Activated CD4-positive, alpha-beta T cell treated with anti-CD3 and anti-CD28 coated beads for 48 hours (primary cell): ENCODE data around the gene UBXN4.

Experiments
- DNase-seq: peaks from one replicate; pipeline ENCODE4 v3.0.0-alpha.2; 2020

UBXN4 gene

DNA sequence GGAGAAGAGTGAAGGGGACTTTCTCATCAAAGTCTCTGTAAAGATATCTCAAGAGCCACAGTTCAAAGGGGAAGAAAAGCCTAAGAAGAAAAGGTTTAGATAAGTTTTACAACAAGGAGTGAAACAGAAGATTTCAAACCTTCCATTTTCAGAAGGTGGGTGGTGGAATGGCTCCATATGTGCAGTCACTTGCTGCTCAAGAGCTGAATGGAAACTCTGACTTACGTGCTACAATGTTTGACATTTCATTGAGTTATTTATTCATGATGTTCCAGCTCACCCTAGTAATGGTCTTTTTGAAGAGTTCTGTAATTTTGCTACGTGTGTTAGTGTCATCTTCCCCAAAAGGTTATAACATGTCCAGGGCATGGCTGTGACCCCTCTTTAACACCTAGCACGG lies 73.6 kb downstream of the UBXN4 start:
- DNase-seq = peak; percentile 30

DNA sequence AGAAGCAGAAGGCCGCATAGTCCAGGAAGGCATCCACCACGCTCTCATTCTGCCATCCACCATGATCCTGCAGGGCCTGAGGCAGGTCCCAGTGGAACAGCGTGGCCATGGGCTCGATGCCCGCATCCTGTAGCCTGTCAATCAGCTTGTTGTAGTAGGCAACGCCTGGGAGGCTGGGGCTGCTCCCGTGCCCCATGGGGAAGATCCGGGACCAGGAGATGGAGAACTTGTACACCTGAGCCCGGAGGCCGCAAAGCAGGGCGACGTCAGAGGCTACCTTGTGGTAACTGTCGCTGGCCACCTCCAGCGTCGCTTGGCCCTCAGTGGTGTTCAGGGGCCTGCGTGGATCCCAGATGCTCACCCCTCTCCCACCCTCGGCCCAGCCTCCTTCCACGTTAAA lies 75.8 kb downstream of the UBXN4 start:
- no peak for DNase-seq

GRCh38 chr2:135817951-135818350 lies 76.3 kb downstream of the UBXN4 start:
- no peak for DNase-seq

DNA sequence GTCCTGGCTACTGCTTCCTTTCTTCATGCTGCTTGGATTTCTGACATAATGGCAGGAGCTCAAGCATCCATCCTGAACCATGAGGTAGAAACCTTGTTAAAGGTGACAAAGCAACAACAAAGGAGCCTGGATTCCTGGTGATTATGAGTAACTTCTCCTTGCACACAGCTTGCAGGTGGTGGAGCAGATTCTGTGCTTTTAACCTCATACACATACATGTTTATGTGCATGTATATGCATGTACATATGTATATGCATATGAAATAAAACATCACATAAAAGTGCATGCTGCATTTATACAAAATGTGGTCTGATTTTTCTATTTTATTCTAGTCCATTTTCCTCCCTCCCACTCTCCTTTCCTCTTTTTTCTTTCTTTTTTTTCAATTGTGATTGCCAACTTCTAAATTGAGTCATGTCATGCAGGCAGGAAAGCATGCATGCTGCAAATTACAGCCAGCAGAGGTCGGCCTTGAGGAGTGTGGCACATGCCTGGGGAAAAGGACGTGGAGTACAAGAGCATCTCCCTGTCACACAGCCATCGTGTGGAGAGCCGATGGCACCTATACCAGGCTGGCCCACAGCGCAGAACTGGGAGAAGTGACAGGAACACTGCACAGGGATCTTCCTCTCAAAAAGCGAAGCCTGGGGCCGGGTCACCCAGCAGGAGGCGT lies 77.4 kb downstream of the UBXN4 start:
- DNase-seq = peak; percentile 81

GRCh38 chr2:135820003-135820618 lies 78.5 kb downstream of the UBXN4 start:
- peak; percentile 94 for DNase-seq

- DNase-seq = no peak
Measured at GRCh38 chr2:135821190-135821589, 79.5 kb downstream of the UBXN4 start.

GRCh38 chr2:135822855-135823254 lies 81.2 kb downstream of the UBXN4 start:
- no peak for DNase-seq

- no peak for DNase-seq
Measured at GRCh38 chr2:135825131-135825530, 83.5 kb downstream of the UBXN4 start.

DNA sequence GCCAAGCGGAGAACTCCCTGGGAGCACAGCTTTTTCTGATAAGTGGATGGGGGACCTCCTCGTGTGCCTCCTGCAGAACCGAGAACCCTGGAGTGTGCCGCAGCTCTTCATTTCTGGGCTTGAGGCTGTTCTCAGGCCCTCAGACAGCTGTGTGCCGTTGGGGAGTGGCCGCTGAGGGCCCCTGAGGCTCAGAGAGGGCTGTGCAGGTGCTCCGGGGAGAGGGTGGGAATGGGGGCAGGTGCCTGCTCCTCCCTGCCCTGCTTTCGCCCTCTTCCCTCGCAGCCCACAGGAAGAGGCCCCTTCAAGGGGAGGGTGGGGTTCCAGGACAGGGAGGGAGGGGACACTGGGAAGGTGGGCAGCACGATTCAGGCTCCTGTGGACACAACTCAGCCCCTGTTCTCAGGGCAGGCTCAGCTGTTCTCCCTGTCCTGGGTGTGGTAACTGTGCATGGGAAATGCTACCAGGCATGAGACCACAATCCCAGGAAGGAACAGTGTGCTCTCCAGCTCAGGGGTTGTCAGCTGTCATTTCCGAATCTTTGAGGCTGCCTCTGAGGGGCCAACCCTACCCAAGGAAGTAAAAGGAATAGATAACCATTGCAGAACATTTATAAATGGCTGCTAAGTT lies 84.0 kb downstream of the UBXN4 start:
- DNase-seq = no peak

DNA sequence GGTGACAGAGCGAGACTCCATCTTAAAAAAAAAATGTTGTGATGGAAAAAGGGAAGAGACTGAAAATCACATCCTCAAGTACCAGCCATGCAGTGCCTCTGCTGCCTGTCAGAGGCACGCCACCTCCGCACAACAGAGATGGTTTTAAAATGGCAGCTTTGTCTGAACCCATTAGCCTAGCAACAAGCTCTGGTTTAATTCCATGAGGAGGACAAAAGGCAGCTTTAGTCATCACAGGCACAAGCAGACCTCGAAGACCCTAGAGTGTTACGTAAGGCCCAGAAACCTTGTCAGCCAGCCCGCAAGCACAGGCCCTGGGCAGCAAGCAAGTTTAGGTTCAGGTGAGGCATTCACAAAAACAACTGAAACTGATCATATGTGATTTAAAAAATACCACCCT lies 84.9 kb downstream of the UBXN4 start:
- no peak for DNase-seq

- no peak for DNase-seq
Measured at GRCh38 chr2:135829378-135830135, 87.9 kb downstream of the UBXN4 start.

GRCh38 chr2:135831180-135831812 lies 89.6 kb downstream of the UBXN4 start:
- no peak for DNase-seq

- DNase-seq = no peak
Measured at GRCh38 chr2:135832891-135833290, 91.2 kb downstream of the UBXN4 start.
